ENCODE data around the gene PPP1R18.
A peak's percentile ranks its signal among the peaks of the same experiment; 100 is the strongest.

Gene PPP1R18

GRCh38 chr6:30682143-30683117, 4.0 kb downstream of the PPP1R18 start:
- TF ChIP-seq CTCF (conservative IDR thresholded peaks at IDR 0.05; ENCODE audit: control insufficient read depth, insufficient read depth, low read depth, low read length) = no peak
- H3K4me3 ChIP-seq (ENCODE audit: control insufficient read depth, low read depth, low read length) = peak overlapping the region; percentile 92
- peak; percentile 89 for DNase-seq (ENCODE audit: low read depth)

GRCh38 chr6:30681766-30682142, 4.7 kb downstream of the PPP1R18 start:
- TF ChIP-seq CTCF (conservative IDR thresholded peaks at IDR 0.05; ENCODE audit: control insufficient read depth, insufficient read depth, low read depth, low read length) = no peak
- no peak for DNase-seq (ENCODE audit: low read depth)
- H3K4me3 ChIP-seq (ENCODE audit: control insufficient read depth, low read depth, low read length) = peak overlapping the region; percentile 92

- H3K4me3 ChIP-seq (ENCODE audit: control insufficient read depth, low read depth, low read length) = peak overlapping the region; percentile 20
- no peak for DNase-seq (ENCODE audit: low read depth)
- no peak for TF ChIP-seq CTCF (conservative IDR thresholded peaks at IDR 0.05; ENCODE audit: control insufficient read depth, insufficient read depth, low read depth, low read length)
Measured at GRCh38 chr6:30679765-30680535, 6.5 kb downstream of the PPP1R18 start.

GRCh38 chr6:30678964-30679726, 7.3 kb downstream of the PPP1R18 start:
- TF ChIP-seq CTCF (conservative IDR thresholded peaks at IDR 0.05; ENCODE audit: control insufficient read depth, insufficient read depth, low read depth, low read length) = peak; percentile 84
- peak overlapping the region; percentile 21 for H3K4me3 ChIP-seq (ENCODE audit: control insufficient read depth, low read depth, low read length)
- DNase-seq (ENCODE audit: low read depth) = peak; percentile 78

GRCh38 chr6:30676660-30677285, 9.7 kb downstream of the PPP1R18 start:
- no peak for DNase-seq (ENCODE audit: low read depth)
- no peak for TF ChIP-seq CTCF (conservative IDR thresholded peaks at IDR 0.05; ENCODE audit: control insufficient read depth, insufficient read depth, low read depth, low read length)
- H3K4me3 ChIP-seq (ENCODE audit: control insufficient read depth, low read depth, low read length) = no peak overlapping the region
